GDM1 (cell line): ENCODE data around the gene TTC23L.

Experiments
- DNase-seq: peaks from one replicate; lab custom pipeline; 2025; lab: John Stamatoyannopoulos, UW

Gene TTC23L

DNA sequence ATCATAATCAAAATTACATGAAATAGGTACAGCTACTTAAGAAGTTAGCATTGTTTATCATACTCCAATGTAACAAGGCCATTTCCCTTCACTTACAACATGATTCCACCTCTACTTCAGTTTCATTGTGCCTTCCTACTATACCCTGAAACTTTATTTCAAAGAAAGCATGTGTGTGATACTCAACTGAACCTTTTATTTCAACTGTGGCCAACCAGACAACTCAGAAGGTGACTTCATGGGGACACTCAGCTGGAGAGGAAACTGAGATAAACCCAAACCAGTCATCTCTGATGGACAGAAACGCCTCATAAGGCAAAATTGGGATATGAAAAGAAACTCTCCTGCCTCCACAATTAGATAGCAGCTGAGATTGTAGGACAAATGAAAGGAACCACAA is 5.9 kb upstream of the TTC23L start:
- no peak for DNase-seq

DNA sequence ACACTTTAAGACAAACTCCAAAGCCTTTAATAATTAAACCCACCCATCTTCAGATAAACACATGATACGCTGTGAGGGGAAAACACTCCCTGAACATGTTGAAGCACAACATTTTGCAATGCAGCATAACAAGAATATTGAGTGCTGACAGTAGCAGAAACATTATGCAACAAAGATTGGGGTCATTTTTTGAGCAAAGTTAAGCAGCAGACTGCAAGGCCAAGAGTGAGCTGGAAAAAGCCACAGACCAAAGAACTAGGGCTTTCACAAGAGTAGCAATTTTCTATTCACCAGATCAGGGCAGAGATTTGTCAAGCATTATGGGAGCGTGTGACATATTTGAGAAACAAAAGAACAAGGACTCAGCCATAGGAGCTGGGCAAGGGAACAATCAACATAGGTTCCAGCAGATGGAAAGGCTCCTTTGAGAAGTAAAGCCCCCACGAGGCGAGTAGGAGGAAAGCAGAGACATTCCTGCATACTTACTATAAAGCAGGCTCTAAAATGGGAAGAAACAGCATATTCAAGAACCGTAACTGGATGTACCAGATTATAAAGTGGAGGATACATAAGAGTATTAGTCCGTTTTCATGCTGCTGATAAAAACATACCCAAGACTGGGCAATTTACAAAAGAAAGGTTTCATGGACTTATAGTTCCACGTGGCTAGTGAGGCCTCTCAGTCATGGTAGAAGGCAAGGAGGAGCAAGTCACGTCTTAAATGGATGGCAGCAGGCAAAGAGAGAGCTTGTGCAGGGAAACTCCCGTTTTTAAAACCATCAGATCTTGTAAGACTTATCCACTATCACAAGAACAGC is 4.8 kb upstream of the TTC23L start:
- no peak for DNase-seq

DNA sequence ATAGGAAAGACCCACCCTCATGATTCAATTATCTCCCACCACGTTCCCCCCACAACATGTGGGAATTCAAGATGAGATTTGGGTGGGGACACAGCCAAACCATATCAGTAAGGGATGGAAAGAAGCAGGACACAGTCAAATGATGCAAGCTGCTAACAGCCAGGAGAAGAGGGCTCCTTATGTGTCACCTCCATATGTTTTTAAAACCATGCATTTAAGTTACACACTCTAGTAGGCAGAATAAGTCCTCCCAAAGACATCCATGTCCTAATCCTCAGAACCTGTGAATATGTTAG is 4.2 kb upstream of the TTC23L start:
- DNase-seq: no peak

DNA sequence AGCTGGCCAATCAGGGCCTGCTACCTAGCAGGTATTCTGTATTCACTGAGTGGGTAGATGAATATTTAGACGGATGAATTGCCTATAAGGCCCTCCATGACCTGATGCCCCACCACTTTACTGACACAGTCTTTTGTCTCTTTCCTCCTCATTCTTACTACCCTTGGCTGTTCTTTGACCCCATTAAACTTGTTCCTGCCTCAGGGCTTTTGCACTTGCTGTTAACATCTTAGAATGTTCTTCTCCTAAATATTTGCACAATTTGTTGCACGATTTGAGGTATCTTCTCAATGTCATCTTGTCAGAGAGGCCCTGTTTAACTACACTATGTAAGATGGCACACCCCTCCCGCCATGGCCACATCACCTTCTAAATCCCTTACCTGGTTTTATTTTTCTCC is 3.3 kb upstream of the TTC23L start:
- no peak for DNase-seq

GRCh38 chr5:34841816-34842215 is 2.9 kb downstream of the TTC23L start:
- no peak for DNase-seq

DNA sequence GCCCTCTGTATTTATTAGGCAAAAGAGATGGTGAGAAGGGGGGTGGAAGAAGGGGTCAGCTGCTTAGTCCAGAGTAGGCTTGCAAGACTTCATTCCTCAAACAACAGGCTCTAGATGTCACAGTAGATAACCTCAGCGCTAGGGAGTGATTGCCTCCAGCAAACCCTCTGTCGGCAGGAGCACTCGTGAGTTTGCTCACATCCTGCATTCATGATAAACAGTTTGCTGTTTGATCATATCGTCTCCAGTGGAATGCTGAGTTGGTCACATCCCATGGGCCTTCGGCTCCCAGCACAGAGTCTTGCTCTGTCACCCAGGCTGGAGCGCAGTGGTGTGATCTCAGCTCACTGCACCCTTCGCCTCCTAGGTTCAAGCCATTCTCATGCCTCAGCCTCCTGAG is 3.6 kb downstream of the TTC23L start:
- no peak for DNase-seq

GRCh38 chr5:34843497-34843896 is 4.5 kb downstream of the TTC23L start:
- DNase-seq: no peak

- no peak for DNase-seq
Observed at GRCh38 chr5:34844106-34844505, 5.1 kb downstream of the TTC23L start.

DNA sequence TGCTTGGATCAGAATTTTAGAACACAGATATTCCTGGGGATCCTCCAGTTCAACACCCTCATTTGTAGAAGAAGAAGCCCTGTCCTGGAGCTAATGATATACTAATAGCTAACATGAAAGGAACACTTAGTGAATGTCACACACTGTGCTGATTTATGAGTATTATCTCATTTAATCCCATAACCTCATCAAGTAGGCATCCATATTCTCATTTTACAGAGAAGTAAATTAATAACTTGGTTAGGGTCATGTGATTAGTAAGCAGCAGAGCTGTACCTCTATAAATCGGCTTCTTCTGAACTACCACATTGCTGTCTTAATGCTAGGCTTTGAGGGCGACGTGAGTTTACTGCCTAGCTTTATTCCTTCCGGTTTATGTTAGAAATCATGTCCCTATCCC is 6.0 kb downstream of the TTC23L start:
- DNase-seq: no peak

GRCh38 chr5:34847056-34847455 is 8.1 kb downstream of the TTC23L start:
- no peak for DNase-seq

DNA sequence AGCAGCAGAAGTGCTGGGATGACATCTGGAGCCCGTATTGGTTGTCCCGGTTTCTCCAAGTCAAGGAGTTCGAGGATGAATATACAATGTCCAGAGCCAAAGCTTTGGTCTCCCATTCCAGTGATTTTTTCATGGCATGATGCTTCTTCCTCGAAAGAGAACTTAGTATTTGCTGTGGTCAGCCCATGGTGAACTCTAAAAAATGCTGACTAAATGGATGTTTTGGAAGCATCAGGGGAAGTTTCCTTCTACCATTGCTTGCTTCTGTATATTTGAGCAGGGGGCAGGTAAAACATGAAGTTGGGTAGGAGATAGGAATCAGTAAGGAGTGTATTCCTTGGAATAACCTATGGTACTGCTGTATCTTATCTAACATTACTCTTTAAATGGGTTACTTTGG is 8.6 kb downstream of the TTC23L start:
- no peak for DNase-seq

- no peak for DNase-seq
Observed at GRCh38 chr5:34848230-34848629, 9.3 kb downstream of the TTC23L start.

- no peak for DNase-seq
Observed at GRCh38 chr5:34849253-34849652, 10.3 kb downstream of the TTC23L start.

DNA sequence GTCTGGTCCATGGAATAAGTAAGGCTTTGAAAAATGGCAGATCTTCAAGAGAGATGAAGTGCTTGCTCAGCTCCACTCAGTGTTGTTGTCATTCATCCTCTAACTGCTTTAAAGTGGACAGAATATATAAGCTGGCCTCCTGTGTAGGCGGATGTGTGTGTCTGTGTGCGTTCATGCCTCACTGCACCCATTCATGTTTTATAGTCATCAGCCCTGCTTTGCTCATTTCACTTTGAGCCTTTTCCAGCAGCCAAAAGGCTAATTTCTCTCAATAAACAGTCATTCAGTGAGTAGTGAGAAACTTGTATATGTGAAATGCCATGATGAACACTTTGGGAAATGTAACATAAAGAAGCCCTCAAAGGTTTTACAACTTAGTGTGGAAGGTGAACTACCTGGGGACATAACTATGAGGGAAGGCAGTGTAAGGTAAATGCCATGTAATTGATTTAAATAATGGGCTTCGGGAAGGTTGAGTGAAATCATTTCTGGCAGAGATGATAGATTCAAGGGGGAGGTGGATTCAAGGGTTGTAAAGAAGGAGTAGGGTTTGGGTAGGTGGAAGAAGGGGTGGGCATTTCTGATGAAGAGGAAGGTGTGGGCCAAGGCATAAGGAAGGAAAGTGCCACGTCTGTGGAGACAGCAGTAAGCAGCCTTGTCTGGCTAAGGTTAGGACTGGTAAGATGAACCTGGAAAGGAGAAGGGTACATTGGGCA is 15.7 kb downstream of the TTC23L start:
- DNase-seq: no peak

- DNase-seq: no peak
Observed at GRCh38 chr5:34857161-34857560, 18.2 kb downstream of the TTC23L start.

GRCh38 chr5:34857894-34858293 is 18.9 kb downstream of the TTC23L start:
- no peak for DNase-seq

GRCh38 chr5:34858790-34859189 is 19.8 kb downstream of the TTC23L start:
- no peak for DNase-seq

DNA sequence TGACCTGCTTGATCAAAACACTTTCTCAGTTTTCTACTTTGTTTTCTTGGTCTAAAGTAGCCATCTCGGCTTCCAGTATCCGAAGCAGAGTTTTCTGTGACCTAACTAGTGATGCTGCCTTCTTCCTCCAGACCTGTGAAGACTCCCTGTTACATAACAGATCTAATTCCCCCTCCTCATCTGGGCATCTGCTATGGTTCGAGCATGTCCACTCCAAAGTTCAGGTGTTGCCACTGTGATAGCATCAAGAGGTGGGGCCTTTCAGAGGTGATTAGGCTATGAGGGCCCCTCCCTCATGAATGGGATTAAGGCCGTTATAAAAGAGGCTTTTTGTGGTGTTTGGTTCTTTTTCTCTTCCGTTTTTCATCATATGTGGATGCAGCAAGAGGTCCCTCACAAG is 20.3 kb downstream of the TTC23L start:
- DNase-seq: no peak

- no peak for DNase-seq
Observed at GRCh38 chr5:34863946-34864345, 25.0 kb downstream of the TTC23L start.

GRCh38 chr5:34865091-34865490 is 26.1 kb downstream of the TTC23L start:
- no peak for DNase-seq

DNA sequence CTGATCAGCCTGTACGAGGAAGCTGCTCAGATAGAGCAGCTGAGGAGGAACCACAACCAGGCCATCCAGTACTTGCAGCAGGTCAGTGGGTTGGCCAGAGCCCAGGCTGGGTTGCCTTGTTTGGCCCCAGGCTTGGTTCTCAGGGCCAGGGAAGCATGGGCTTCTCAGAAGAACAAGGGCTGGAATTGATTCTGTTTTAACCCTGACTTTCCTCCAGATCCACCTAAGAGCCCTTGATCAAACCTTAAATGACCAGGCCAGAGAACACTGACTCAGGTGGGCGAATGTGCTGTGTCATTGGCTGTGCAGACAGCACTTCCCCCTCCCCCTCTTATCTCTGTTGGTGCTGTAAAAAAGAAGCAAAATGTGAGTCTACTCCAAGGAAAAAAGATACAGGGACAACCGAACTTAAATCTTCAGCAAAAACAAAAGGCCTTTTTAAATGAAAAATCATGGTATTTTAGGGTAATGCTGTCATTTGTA is 28.1 kb downstream of the TTC23L start:
- DNase-seq: no peak

- no peak for DNase-seq
Observed at GRCh38 chr5:34867660-34868059, 28.7 kb downstream of the TTC23L start.

DNA sequence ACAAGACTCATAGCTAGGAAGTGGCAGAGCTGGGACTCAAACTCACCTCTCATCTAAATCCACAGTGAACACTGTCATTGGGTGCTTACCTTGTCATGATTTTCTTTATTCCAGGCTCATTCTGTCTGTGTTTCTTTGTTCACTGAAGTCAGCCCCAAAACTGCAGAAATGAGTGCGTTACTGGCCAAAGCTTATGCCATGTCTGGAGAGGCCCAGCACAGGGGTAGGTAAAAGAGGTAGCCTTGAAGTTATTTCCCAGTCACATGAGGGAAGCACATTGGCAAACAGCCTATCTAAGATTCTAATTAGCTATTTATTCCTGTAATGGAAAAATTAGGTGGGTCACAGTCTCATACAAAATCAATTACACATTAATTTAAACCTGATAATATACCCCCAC is 29.8 kb downstream of the TTC23L start:
- no peak for DNase-seq

GRCh38 chr5:34869256-34869655 is 30.3 kb downstream of the TTC23L start:
- DNase-seq: no peak
